ENCODE data around the gene CNIH1.
"Not testable (repeated sequence)": the region's sequence is repeated elsewhere in the genome, so short reads cannot be mapped to it uniquely, and the experiment has no call there.

CNIH1 gene

GRCh38 chr14:54425537-54426274 lies 15.5 kb downstream of the CNIH1 start:
- DNase-seq: no peak

GRCh38 chr14:54425068-54425467 lies 16.1 kb downstream of the CNIH1 start:
- DNase-seq: no peak

GRCh38 chr14:54424479-54424901 lies 16.7 kb downstream of the CNIH1 start:
- no peak for DNase-seq

GRCh38 chr14:54423991-54424390 lies 17.2 kb downstream of the CNIH1 start:
- DNase-seq: no peak

- no peak for DNase-seq
Observed at GRCh38 chr14:54420478-54421142, 20.6 kb downstream of the CNIH1 start.

- no peak for DNase-seq
Observed at GRCh38 chr14:54411371-54411770, 29.8 kb downstream of the CNIH1 start.

GRCh38 chr14:54410215-54410614 lies 31.0 kb downstream of the CNIH1 start:
- DNase-seq: no peak

- DNase-seq: not testable (repeated sequence)
Observed at GRCh38 chr14:54403401-54404005, 37.7 kb downstream of the CNIH1 start.

- no peak for DNase-seq
Observed at GRCh38 chr14:54399560-54399959, 41.6 kb downstream of the CNIH1 start.

- peak; percentile 78 to 99 for DNase-seq
Observed at GRCh38 chr14:54396493-54397335, 44.5 kb downstream of the CNIH1 start, which contains the start of gene CDKN3. Gene CDKN3, plus strand, starts transcription at chr14:54397007. Its CDS starts 62 bp downstream, at chr14:54397069.

- DNase-seq: no peak
Observed at GRCh38 chr14:54396183-54396492, 45.0 kb downstream of the CNIH1 start.

GRCh38 chr14:54395716-54396115 lies 45.5 kb downstream of the CNIH1 start:
- DNase-seq: no peak

- no peak for DNase-seq
Observed at GRCh38 chr14:54395284-54395683, 45.9 kb downstream of the CNIH1 start.

GRCh38 chr14:54394596-54394995 lies 46.6 kb downstream of the CNIH1 start:
- no peak for DNase-seq

GRCh38 chr14:54392986-54393884 lies 47.9 kb downstream of the CNIH1 start:
- DNase-seq: not testable (repeated sequence)

- no peak for DNase-seq
Observed at GRCh38 chr14:54392131-54392859, 48.9 kb downstream of the CNIH1 start.

- DNase-seq: no peak
Observed at GRCh38 chr14:54387328-54387727, 53.8 kb downstream of the CNIH1 start.

GRCh38 chr14:54385556-54385955 lies 55.6 kb downstream of the CNIH1 start:
- no peak for DNase-seq

- DNase-seq: no peak
Observed at GRCh38 chr14:54383835-54384234, 57.3 kb downstream of the CNIH1 start.

- DNase-seq: no peak
Observed at GRCh38 chr14:54381821-54382220, 59.4 kb downstream of the CNIH1 start.

GRCh38 chr14:54380558-54380957 lies 60.6 kb downstream of the CNIH1 start:
- DNase-seq: not testable (repeated sequence)

Data from bone marrow (tissue), 2 donors.